Vagina (tissue), 2 donors: ENCODE data around the gene LKAAEAR1.

ENCODE experiments used
- CTCF ChIP-seq, 3 experiments: fragments of 450-650 bp in 2 of 3; fragments of 200-600 bp in 1 of 3; sonication (generic) in 1 of 3; IDR thresholded peaks; one replicate each; pipeline ENCODE4 v1.5.1; 2017 to 2019; ENCODE audit warnings: antibody characterized with exemption in 3 of 3, mild to moderate bottlenecking in 2 of 3, moderate library complexity in 2 of 3
- POLR2A ChIP-seq, 2 donors: fragments of 450-650 bp; IDR thresholded peaks; one replicate each; pipeline ENCODE4 v1.6.1; 2017; ENCODE audit warnings: antibody characterized with exemption in 2 of 2, mild to moderate bottlenecking in 2 of 2, moderate library complexity in 2 of 2

GRCh38 chr20:64058536-64058935 lies 25.7 kb downstream of the LKAAEAR1 start:
- TF ChIP-seq POLR2A (IDR thresholded peaks at IDR 0.05): no peak
- no peak for TF ChIP-seq CTCF (IDR thresholded peaks at IDR 0.05)
